Esophagus (tissue), 2 donors: ENCODE results near the gene TRMT61A. TPM values are rescaled to one million over a fixed set of nuclear protein-coding genes. Genes with fewer than 3 reads are reported as not detected.
"Not testable (repeated sequence)": the region's sequence is repeated elsewhere in the genome, so short reads cannot be mapped to it uniquely, and the experiment has no call there.

Source experiments
- H3K27ac ChIP-seq, 2 donors: one replicate each; pipeline ENCODE4 v1.5.1; 2013; ENCODE audit warnings: low read depth in 2 of 2, mild to moderate bottlenecking in 2 of 2, inconsistent platforms in 1 of 2, low read length in 1 of 2, moderate library complexity in 1 of 2
- H3K27me3 ChIP-seq, 2 donors: one replicate each; pipeline ENCODE4 v1.6.1; 2013; ENCODE audit warnings: low read length in 2 of 2, control low read depth in 1 of 2, mild to moderate bottlenecking in 1 of 2; ENCODE audit not compliant: insufficient read depth in 2 of 2, control insufficient read depth in 1 of 2
- H3K36me3 ChIP-seq, 2 donors: one replicate each; pipeline ENCODE4 v1.6.1; 2013; ENCODE audit warnings: low read length in 1 of 2; ENCODE audit not compliant: control insufficient read depth in 2 of 2, insufficient read depth in 2 of 2
- H3K4me1 ChIP-seq, 2 donors: one replicate each; pipeline ENCODE4 v1.6.1; 2013; ENCODE audit warnings: low read length in 1 of 2; ENCODE audit not compliant: control insufficient read depth in 2 of 2, insufficient read depth in 2 of 2
- H3K4me3 ChIP-seq, 2 donors: one replicate each; pipeline ENCODE4 v1.5.1; 2013; ENCODE audit warnings: low read length in 2 of 2, mild to moderate bottlenecking in 2 of 2, low read depth in 1 of 2, moderate library complexity in 1 of 2
- H3K9me3 ChIP-seq, 2 donors: one replicate each; pipeline ENCODE4 v1.6.1; 2013; ENCODE audit warnings: mild to moderate bottlenecking in 2 of 2, low read depth in 1 of 2, low read length in 1 of 2, moderate library complexity in 1 of 2; ENCODE audit not compliant: control insufficient read depth in 2 of 2, insufficient read depth in 1 of 2
- WGBS, 2 donors: extraction: QIAGEN DNeasy Blood & Tissue Kit; methylation state at CpG; one replicate each; pipeline ENCODE4 v1.1.7; 2013; 5-methylcytosine and 5-hydroxymethylcytosine counted together
- polyA plus RNA-seq, 2 donors: library from polyadenylated mRNA; stranded (reverse); fragments of 200-250 nt; gene quantifications; one replicate each; pipeline ENCODE4 v1.2.3, GENCODE V29; 2013
- donor health status: healthy with polysubstance abuse.
- donor health status: Bipolar disorder and iron deficiency.

Gene TRMT61A
- polyA plus RNA-seq, 2 donors, result 11.0 to 11.5 TPM

- no peaks in the 10 kb centered on the region for H3K9me3 ChIP-seq
- peak overlapping the region; percentile 61 to 68 for H3K4me3 ChIP-seq
- no peaks in the 10 kb centered on the region for H3K27me3 ChIP-seq
- 0 to 1% methylated on average over 62 to 77 of the region's 77 CpGs for WGBS, 2 donors
- H3K4me1 ChIP-seq, result peaks cover 16 to 27% of the 10 kb centered on the region in 2 donors
- H3K27ac ChIP-seq, result peak overlapping the region; percentile 73 to 83
- peaks cover 0 to 3% of the 10 kb centered on the region in 2 donors for H3K36me3 ChIP-seq
Observed at GRCh38 chr14:103521438-103521950, 7.5 kb upstream of the TRMT61A start.

- Histone ChIP-seq H3K9me3 (no peaks in the 10 kb centered on the region), H3K27me3 (no peaks in the 10 kb centered on the region), H3K27ac (peak overlapping the region; percentile 73 to 79), H3K4me1 (peaks cover 16 to 27% of the 10 kb centered on the region in 2 donors), H3K4me3 (peak overlapping the region; percentile 61 to 68), H3K36me3 (peaks cover 0 to 3% of the 10 kb centered on the region in 2 donors)
- WGBS, 2 donors, result 0 to 2% methylated on average over 51 to 74 of the region's 74 CpGs
Observed at GRCh38 chr14:103521951-103522563, 6.9 kb upstream of the TRMT61A start.

- Histone ChIP-seq H3K36me3 (peaks cover 0 to 3% of the 10 kb centered on the region in 2 donors), H3K4me3 (peak within 1 kb of the TSS; percentile 61 to 68), H3K27me3 (no peaks in the 10 kb centered on the region), H3K9me3 (no peaks in the 10 kb centered on the region), H3K4me1 (peaks cover 19 to 27% of the 10 kb centered on the region in 2 donors), H3K27ac (peak within 1 kb of the TSS; percentile 73 to 79)
- WGBS, 2 donors, result 4 to 12% methylated on average over 74 to 107 of the region's 107 CpGs
Observed at GRCh38 chr14:103522649-103523574, 6.1 kb upstream of the TRMT61A start, which contains the start of gene CKB. Gene CKB (minus strand): TSS chr14:103522830. CDS start chr14:103522493, 337 bp downstream.

- Histone ChIP-seq H3K27me3 (no peaks in the 10 kb centered on the region), H3K36me3 (peaks cover 0 to 3% of the 10 kb centered on the region in 2 donors), H3K4me3 (no peak overlapping the region), H3K27ac (no peak overlapping the region), H3K9me3 (no peaks in the 10 kb centered on the region), H3K4me1 (peaks cover 17 to 25% of the 10 kb centered on the region in 2 donors)
- 51 to 64% methylated on average over 10 of the region's 10 CpGs for WGBS, 2 donors
Observed at GRCh38 chr14:103523575-103523954, 5.4 kb upstream of the TRMT61A start.

GRCh38 chr14:103524002-103524935 lies 4.7 kb upstream of the TRMT61A start:
- H3K4me3 ChIP-seq, result no peak overlapping the region
- H3K36me3 ChIP-seq, result peaks cover 0 to 3% of the 10 kb centered on the region in 2 donors
- no peaks in the 10 kb centered on the region for H3K27me3 ChIP-seq
- WGBS, 2 donors, result 76 to 81% methylated on average over 12 of the region's 12 CpGs
- H3K4me1 ChIP-seq, result peaks cover 17 to 21% of the 10 kb centered on the region in 2 donors
- no peak overlapping the region for H3K27ac ChIP-seq
- H3K9me3 ChIP-seq, result no peaks in the 10 kb centered on the region

GRCh38 chr14:103525430-103526246 lies 3.4 kb upstream of the TRMT61A start:
- WGBS, 2 donors, result 66 to 70% methylated on average over 17 of the region's 17 CpGs
- H3K9me3 ChIP-seq, H3K36me3 ChIP-seq, H3K27me3 ChIP-seq, H3K4me3 ChIP-seq, H3K27ac ChIP-seq: not testable (repeated sequence)
- H3K4me1 ChIP-seq, result peaks cover 22 to 27% of the 10 kb centered on the region in 2 donors

DNA sequence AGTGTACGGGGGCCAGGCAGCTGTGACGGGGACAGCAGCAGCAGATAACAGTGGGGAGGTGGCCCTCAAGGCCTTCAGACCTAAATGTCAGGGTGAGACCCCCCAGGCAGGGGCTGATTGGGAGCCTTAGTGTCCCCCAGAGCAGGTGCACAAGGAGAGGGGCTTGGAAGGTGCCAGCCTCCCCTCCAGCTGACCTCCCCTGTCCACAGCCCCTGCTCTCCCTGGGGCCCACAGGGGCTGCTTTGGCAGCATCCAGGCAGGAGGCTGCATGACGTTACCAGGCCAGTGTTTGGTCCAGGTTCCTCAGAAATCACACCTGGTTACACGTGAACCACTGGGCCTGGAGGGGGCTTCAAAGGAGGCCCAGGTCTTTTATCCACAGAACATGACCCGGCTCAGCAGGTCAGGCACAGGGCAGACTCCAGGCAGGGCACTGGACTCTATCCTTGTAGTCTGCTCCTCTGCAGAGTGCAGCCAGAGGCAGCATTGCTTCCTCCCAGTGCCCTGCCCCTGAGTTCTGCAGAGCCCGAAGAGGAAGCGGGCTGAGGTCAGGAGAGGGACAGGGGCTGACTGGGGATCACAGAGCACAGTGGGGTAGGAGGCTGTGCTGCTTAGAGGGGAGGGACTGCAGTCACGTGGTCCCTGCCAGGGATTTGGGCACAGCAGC lies 2.6 kb upstream of the TRMT61A start:
- peaks cover 25 to 29% of the 10 kb centered on the region in 2 donors for H3K4me1 ChIP-seq
- peak overlapping the region in 1 of 2 donors; percentile 27 for H3K27ac ChIP-seq
- H3K4me3 ChIP-seq, result no peak overlapping the region
- H3K36me3 ChIP-seq, result no peaks in the 10 kb centered on the region
- 69 to 74% methylated on average over 8 of the region's 8 CpGs for WGBS, 2 donors
- no peaks in the 10 kb centered on the region for H3K9me3 ChIP-seq
- no peaks in the 10 kb centered on the region for H3K27me3 ChIP-seq

DNA sequence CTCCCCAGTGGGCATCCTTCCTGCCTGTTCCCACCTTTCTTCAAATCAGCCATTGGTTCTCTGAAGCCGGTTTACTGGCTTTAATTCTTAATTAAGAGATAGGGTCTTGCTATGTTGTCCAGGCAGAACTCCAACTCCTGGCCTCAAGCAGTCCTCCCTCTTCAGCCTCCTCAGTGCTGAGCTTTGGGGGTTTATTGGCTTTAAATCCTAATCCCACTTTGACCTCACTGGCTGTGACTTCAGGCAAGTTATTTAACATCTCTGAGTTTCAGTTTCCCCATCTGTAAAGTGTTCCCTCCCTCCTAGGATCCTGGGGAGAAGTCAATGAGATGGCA lies 2.1 kb upstream of the TRMT61A start:
- no peak overlapping the region for H3K4me3 ChIP-seq
- no peaks in the 10 kb centered on the region for H3K27me3 ChIP-seq
- 88 to 100% methylated on average over 1 of the region's 1 CpG for WGBS, 2 donors
- H3K9me3 ChIP-seq, result no peaks in the 10 kb centered on the region
- H3K27ac ChIP-seq, result peak overlapping the region in 1 of 2 donors; percentile 27
- H3K36me3 ChIP-seq, result peaks cover 0 to 4% of the 10 kb centered on the region in 2 donors
- H3K4me1 ChIP-seq, result peaks cover 25 to 30% of the 10 kb centered on the region in 2 donors
